ENCODE results near the gene PTCHD4. TPM values are rescaled to one million over a fixed set of nuclear protein-coding genes. Genes with fewer than 3 reads are reported as not detected.

Gene PTCHD4
- total and polyA plus RNA-seq, 2 of the 13 experiments (the other 11 are each of a cell fraction or from before 2014, with no cell fraction given): 28.4 to 32.9 TPM

DNA sequence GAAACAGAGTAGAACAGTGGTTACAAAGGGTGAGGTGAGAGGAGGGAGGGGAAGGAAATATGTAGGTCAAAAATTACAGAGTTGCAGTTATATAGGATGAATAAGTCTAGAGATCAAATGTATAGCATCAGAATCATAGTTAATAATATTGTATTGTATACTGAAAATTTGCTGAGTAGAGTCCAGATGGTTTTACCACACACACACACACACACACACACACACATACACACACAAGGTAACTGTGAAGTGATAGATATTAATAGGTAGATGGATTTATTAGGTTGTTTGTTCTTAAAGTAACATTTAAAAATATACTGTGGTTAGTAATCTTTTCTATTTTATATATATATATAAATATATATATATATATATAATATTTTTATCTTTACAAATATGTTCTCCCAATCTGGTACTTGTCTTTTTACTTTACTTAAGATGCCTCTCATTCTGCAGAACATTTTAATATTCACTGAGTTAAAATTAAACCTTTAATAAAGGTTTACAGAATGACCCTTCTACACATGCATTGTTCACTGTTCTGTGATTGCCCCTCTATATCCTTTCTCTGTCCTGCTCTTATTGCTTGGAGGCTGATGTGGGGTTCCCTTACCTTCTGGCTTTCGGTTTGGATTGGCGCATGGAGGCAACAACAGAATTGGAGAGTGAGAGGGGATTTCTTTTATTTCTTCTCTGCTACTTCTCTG lies 408 bp downstream of the PTCHD4 start:
- H2AFZ ChIP-seq (ENCODE audit: low read length): peak overlapping the region; percentile 33
- H3K4me3 ChIP-seq (replicated peaks in 1 of 3; ENCODE audit: insufficient read depth in 1 of 3, low read depth in 2 of 3, low read length in 3 of 3): peak overlapping the region; percentile 59 to 93 (median 73)
- ChIA-PET CTCF (ENCODE audit: low intra/inter-chr PET ratio, low total read pairs) (no interaction called here), POLR2A (interaction anchor here (1.2 kb wide), 1 partner anchor 8 kb away, joined by 5 read pairs; no protein-coding TSS in a partner anchor)
- no peaks in the 10 kb centered on the region; a peak in 2 of 5 replicates for H3K27me3 ChIP-seq (ENCODE audit: control insufficient read depth in 1 of 2, insufficient read depth in 2 of 2, low read length in 2 of 2)
- no peaks in the 10 kb centered on the region for H4K20me1 ChIP-seq (ENCODE audit: insufficient read depth, low read length)
- no peak; the same call in 1 of the 3 replicates for ATAC-seq
- intact Hi-C loops (cut with micrococcal nuclease; ENCODE audit: unreplicated experiment): loop anchor here (2.0 to 5.0 kb wide), 2 partner anchors 38 to 102 kb away; no protein-coding TSS in a partner anchor
- WGBS (ENCODE audit: low lambda C conversion rate): 4% methylated on average over 2 of the region's 2 CpGs
- no peak for DNase-seq (ENCODE audit: low spot score)
- in situ Hi-C loops (cut with HindIII; ENCODE audit: extremely low pct_ligation_motif_present, low pct_unique_long_range_greater_than_20kb): no loop called here
- FAIRE-seq: no peak
- peak overlapping the region; percentile 97 for H3K9ac ChIP-seq (ENCODE audit: insufficient read depth, low read depth, low read length)
- peak overlapping the region; percentile 73 for H3K4me2 ChIP-seq (ENCODE audit: low read depth, low read length)
- H3K9me3 ChIP-seq (ENCODE audit: low read length): no peaks in the 10 kb centered on the region
- H3K27ac ChIP-seq (ENCODE audit: extremely low read length, insufficient read depth, low read length): peak overlapping the region; percentile 97
- H3K79me2 ChIP-seq (ENCODE audit: insufficient read depth, low read length): peaks cover 45% of the 10 kb centered on the region
- no TSS peak for BruUV-seq (replicated peaks)
- H3K36me3 ChIP-seq (replicated peaks in 1 of 2; ENCODE audit: control insufficient read depth in 1 of 2, insufficient read depth in 2 of 2, low read length in 2 of 2): no peaks in the 10 kb centered on the region
- H3K4me1 ChIP-seq (ENCODE audit: insufficient read depth, low read length): peaks cover 38% of the 10 kb centered on the region
- no peak for TF ChIP-seq ZNF879 (CRISPR knock-in tag; IDR thresholded peaks at IDR 0.05)
- TF ChIP-seq ZNF781 (CRISPR knock-in tag; IDR thresholded peaks at IDR 0.05; ENCODE audit: borderline replicate concordance, not compliant biosample characterization): peak; percentile 73
- no peak for TF ChIP-seq ZNF354B (CRISPR knock-in tag; IDR thresholded peaks at IDR 0.05)
- TF ChIP-seq HOXA5 (CRISPR knock-in tag; IDR thresholded peaks at IDR 0.05): 0 out of 2 replicates have a peak, but pooled peaks have one; percentile 9
- TF ChIP-seq ELF4 (CRISPR knock-in tag; IDR thresholded peaks at IDR 0.05; ENCODE audit: borderline replicate concordance): 0 out of 2 replicates have a peak, but pooled peaks have one; percentile 9
- TF ChIP-seq ZNF3 (CRISPR knock-in tag; IDR thresholded peaks at IDR 0.05): 0 out of 2 replicates have a peak, but pooled peaks have one; percentile 2
- TF ChIP-seq BRD4 (CRISPR knock-in tag; IDR thresholded peaks at IDR 0.05): no peak
- TF ChIP-seq ZNF317 (CRISPR knock-in tag; IDR thresholded peaks at IDR 0.05): no peak
- TF ChIP-seq, protein P1, sequence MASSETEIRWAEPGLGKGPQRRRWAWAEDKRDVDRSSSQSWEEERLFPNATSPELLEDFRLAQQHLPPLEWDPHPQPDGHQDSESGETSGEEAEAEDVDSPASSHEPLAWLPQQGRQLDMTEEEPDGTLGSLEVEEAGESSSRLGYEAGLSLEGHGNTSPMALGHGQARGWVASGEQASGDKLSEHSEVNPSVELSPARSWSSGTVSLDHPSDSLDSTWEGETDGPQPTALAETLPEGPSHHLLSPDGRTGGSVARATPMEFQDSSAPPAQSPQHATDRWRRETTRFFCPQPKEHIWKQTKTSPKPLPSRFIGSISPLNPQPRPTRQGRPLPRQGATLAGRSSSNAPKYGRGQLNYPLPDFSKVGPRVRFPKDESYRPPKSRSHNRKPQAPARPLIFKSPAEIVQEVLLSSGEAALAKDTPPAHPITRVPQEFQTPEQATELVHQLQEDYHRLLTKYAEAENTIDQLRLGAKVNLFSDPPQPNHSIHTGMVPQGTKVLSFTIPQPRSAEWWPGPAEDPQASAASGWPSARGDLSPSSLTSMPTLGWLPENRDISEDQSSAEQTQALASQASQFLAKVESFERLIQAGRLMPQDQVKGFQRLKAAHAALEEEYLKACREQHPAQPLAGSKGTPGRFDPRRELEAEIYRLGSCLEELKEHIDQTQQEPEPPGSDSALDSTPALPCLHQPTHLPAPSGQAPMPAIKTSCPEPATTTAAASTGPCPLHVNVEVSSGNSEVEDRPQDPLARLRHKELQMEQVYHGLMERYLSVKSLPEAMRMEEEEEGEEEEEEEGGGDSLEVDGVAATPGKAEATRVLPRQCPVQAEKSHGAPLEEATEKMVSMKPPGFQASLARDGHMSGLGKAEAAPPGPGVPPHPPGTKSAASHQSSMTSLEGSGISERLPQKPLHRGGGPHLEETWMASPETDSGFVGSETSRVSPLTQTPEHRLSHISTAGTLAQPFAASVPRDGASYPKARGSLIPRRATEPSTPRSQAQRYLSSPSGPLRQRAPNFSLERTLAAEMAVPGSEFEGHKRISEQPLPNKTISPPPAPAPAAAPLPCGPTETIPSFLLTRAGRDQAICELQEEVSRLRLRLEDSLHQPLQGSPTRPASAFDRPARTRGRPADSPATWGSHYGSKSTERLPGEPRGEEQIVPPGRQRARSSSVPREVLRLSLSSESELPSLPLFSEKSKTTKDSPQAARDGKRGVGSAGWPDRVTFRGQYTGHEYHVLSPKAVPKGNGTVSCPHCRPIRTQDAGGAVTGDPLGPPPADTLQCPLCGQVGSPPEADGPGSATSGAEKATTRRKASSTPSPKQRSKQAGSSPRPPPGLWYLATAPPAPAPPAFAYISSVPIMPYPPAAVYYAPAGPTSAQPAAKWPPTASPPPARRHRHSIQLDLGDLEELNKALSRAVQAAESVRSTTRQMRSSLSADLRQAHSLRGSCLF (CRISPR knock-in tag; IDR thresholded peaks at IDR 0.05; ENCODE audit: borderline replicate concordance): no peak
- TF ChIP-seq CBX2 (IDR thresholded peaks at IDR 0.05; ENCODE audit: low read depth, low read length): no peak
- no peak for TF ChIP-seq CBX2 (CRISPR knock-in tag; IDR thresholded peaks at IDR 0.05; ENCODE audit: low read depth)
- no peak for TF ChIP-seq ZNF891 (CRISPR knock-in tag; IDR thresholded peaks at IDR 0.05)
- TF ChIP-seq FOXA1 (IDR thresholded peaks at IDR 0.05): no peak
- no peak for TF ChIP-seq FOXA1 (CRISPR knock-in tag; IDR thresholded peaks at IDR 0.05)
- TF ChIP-seq ZNF543 (CRISPR knock-in tag; IDR thresholded peaks at IDR 0.05): no peak
- TF ChIP-seq GATAD1 (CRISPR knock-in tag; IDR thresholded peaks at IDR 0.05): no peak
- TF ChIP-seq ZFP36L1 (CRISPR knock-in tag; IDR thresholded peaks at IDR 0.05): 0 out of 2 replicates have a peak, but pooled peaks have one; percentile 48
- no peak for TF ChIP-seq CBX5 (CRISPR knock-in tag; IDR thresholded peaks at IDR 0.05; ENCODE audit: borderline replicate concordance)
- no peak for TF ChIP-seq HIVEP1 (CRISPR knock-in tag; IDR thresholded peaks at IDR 0.05)
- TF ChIP-seq, protein P2, sequence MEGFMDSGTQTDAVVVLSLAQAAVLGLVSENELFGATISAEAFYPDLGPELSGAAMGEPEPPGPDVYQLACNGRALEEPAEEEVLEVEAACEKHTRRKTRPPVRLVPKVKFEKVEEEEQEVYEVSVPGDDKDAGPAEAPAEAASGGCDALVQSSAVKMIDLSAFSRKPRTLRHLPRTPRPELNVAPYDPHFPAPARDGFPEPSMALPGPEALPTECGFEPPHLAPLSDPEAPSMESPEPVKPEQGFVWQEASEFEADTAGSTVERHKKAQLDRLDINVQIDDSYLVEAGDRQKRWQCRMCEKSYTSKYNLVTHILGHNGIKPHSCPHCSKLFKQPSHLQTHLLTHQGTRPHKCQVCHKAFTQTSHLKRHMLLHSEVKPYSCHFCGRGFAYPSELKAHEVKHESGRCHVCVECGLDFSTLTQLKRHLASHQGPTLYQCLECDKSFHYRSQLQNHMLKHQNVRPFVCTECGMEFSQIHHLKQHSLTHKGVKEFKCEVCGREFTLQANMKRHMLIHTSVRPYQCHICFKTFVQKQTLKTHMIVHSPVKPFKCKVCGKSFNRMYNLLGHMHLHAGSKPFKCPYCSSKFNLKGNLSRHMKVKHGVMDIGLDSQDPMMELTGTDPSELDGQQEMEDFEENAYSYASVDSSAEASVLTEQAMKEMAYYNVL (CRISPR knock-in tag; IDR thresholded peaks at IDR 0.05; ENCODE audit: borderline replicate concordance): no peak

Data from HepG2 (cell line).